Gastrocnemius medialis (tissue), 4 donors: ENCODE measurements around the gene GID8. TPM values are rescaled to one million over a fixed set of nuclear protein-coding genes. Genes with fewer than 3 reads are reported as not detected.
A peak's percentile ranks its signal among the peaks of the same experiment; 100 is the strongest.

Experiments used
- ATAC-seq, 2 donors: fragments of 150-250 bp; one replicate each; pipeline ENCODE4 v1.9.1; 2016
- DNase-seq, 2 donors: peaks; one replicate each; pipeline ENCODE4 v3.0.0-alpha.2; 2019
- H3K27ac ChIP-seq, 4 donors: fragments of 200-600 bp; sonication (generic); 1 replicate in 1 of 4; 2 replicates in 3 of 4; pipeline ENCODE4 v1.5.1; 2016 to 2018; ENCODE audit warnings: mild to moderate bottlenecking in 2 of 4, moderate library complexity in 1 of 4
- H3K27me3 ChIP-seq, 3 donors: fragments of 200-600 bp; sonication (generic) in 2 of 3; 1 replicate in 1 of 3; 2 replicates in 2 of 3; pipeline versions ENCODE4 v1.5.1 to v1.6.0; 2016 to 2019; ENCODE audit warnings: mild to moderate bottlenecking in 1 of 3, moderate library complexity in 1 of 3
- H3K36me3 ChIP-seq, 2 donors: fragments of 200-600 bp; sonication (generic) in 1 of 2; one replicate each; pipeline ENCODE4 v1.5.1; 2017 to 2018
- H3K4me1 ChIP-seq, 2 donors: fragments of 200-600 bp; sonication (generic) in 1 of 2; one replicate each; pipeline ENCODE4 v1.5.1; 2016 to 2017; ENCODE audit warnings: mild to moderate bottlenecking in 2 of 2
- H3K4me3 ChIP-seq, 4 donors: fragments of 200-600 bp; sonication (generic) in 3 of 4; 1 replicate in 1 of 4; 2 replicates in 3 of 4; pipeline ENCODE4 v1.5.1; 2016 to 2019; ENCODE audit warnings: mild to moderate bottlenecking in 2 of 4
- H3K9me3 ChIP-seq, 3 donors: fragments of 200-600 bp; sonication (generic) in 2 of 3; 1 replicate in 1 of 3; 2 replicates in 2 of 3; pipeline ENCODE4 v1.5.1; 2016 to 2019
- POLR2A ChIP-seq, 2 donors: fragments of 450-650 bp; IDR thresholded peaks; one replicate each; pipeline ENCODE4 v1.6.1; 2017; ENCODE audit warnings: antibody characterized with exemption in 2 of 2, mild to moderate bottlenecking in 2 of 2, moderate library complexity in 2 of 2
- in situ Hi-C, 4 donors: fragments of 200-750 bp; cut with MboI; loops; one replicate each; pipeline versions ENCODE4 v1.15.0 to v1.8.0; 2017; ENCODE audit warnings: low sequenced_read_pairs in 4 of 4
- intact Hi-C: fragments of 100-400 bp; cut with DNase I; formaldehyde crosslinking; loops from one replicate; pipeline ENCODE4 v1.15.1; 2023; ENCODE audit warnings: low total_unique reads
- total RNA-seq, 4 donors: library from RNA; depleted of rRNA; stranded (reverse); fragments of >200 nt; gene quantifications; one replicate each; pipeline versions ENCODE4 v1.1.0 to v1.2.3, GENCODE V29; 2016
- TF ChIP-seq, protein P1 (sequence below), 5 experiments: fragments of 450-650 bp in 3 of 5; fragments of 200-600 bp in 2 of 5; sonication (generic) in 2 of 5; IDR thresholded peaks in 4 of 5; conservative IDR thresholded peaks in 1 of 5; 1 replicate in 4 of 5; 2 replicates in 1 of 5; pipeline ENCODE4 v1.5.1; 2016 to 2019; ENCODE audit warnings: antibody characterized with exemption in 5 of 5, mild to moderate bottlenecking in 3 of 5, moderate library complexity in 3 of 5

GID8 gene
- total RNA-seq, 4 donors from 2014 or later: 12.8 to 16.2 (median 13.5) TPM

GRCh38 chr20:62951143-62951895 lies 13.4 kb downstream of the GID8 start:
- intact Hi-C loops: no loop called here
- Histone ChIP-seq H3K9me3 (no peaks in the 10 kb centered on the region), H3K4me1 (peaks cover 11 to 29% of the 10 kb centered on the region in 2 donors), H3K27me3 (no peaks in the 10 kb centered on the region), H3K27ac (no peak overlapping the region), H3K36me3 (peaks cover 0 to 33% of the 10 kb centered on the region in 2 donors), H3K4me3 (no peak overlapping the region)
- no peak for ATAC-seq
- TF ChIP-seq, protein P1, sequence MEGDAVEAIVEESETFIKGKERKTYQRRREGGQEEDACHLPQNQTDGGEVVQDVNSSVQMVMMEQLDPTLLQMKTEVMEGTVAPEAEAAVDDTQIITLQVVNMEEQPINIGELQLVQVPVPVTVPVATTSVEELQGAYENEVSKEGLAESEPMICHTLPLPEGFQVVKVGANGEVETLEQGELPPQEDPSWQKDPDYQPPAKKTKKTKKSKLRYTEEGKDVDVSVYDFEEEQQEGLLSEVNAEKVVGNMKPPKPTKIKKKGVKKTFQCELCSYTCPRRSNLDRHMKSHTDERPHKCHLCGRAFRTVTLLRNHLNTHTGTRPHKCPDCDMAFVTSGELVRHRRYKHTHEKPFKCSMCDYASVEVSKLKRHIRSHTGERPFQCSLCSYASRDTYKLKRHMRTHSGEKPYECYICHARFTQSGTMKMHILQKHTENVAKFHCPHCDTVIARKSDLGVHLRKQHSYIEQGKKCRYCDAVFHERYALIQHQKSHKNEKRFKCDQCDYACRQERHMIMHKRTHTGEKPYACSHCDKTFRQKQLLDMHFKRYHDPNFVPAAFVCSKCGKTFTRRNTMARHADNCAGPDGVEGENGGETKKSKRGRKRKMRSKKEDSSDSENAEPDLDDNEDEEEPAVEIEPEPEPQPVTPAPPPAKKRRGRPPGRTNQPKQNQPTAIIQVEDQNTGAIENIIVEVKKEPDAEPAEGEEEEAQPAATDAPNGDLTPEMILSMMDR (IDR thresholded peaks at IDR 0.05 in 4 of 5, conservative IDR thresholded peaks at IDR 0.05 in 1 of 5): no peak
- TF ChIP-seq POLR2A (IDR thresholded peaks at IDR 0.05): no peak
- DNase-seq: no peak
- in situ Hi-C loops: no loop called here

- Histone ChIP-seq H3K9me3 (no peaks in the 10 kb centered on the region), H3K36me3 (peaks cover 0 to 27% of the 10 kb centered on the region in 2 donors), H3K27ac (no peak overlapping the region), H3K4me3 (peak overlapping the region in 3 of 4 donors; percentile 40 to 52 (median 45)), H3K27me3 (no peaks in the 10 kb centered on the region), H3K4me1 (peaks cover 10 to 26% of the 10 kb centered on the region in 2 donors)
- in situ Hi-C loops (no loop called here), intact Hi-C loops (no loop called here)
- no peak for DNase-seq
- no peak for ATAC-seq
- TF ChIP-seq, protein P1 (IDR thresholded peaks at IDR 0.05 in 4 of 5, conservative IDR thresholded peaks at IDR 0.05 in 1 of 5): no peak
- TF ChIP-seq POLR2A (IDR thresholded peaks at IDR 0.05): no peak
These were observed 14.0 kb downstream of the GID8 start for GRCh38 chr20:62951896-62952372.

GRCh38 chr20:62952373-62952967 lies 14.5 kb downstream of the GID8 start, which contains the start of gene SLC17A9:
Gene SLC17A9, plus strand, starts transcription at chr20:62952709. Its CDS starts 122 bp downstream, at chr20:62952831.
- Histone ChIP-seq H3K27me3 (no peaks in the 10 kb centered on the region), H3K4me1 (peaks cover 5 to 21% of the 10 kb centered on the region in 2 donors), H3K4me3 (peak within 1 kb of the TSS; percentile 35 to 52 (median 42)), H3K36me3 (peaks cover 0 to 21% of the 10 kb centered on the region in 2 donors), H3K9me3 (no peaks in the 10 kb centered on the region), H3K27ac (peak within 1 kb of the TSS; percentile 36 to 69 (median 48))
- ATAC-seq (peak in 1 of 2 donors; percentile 22), DNase-seq (peak in 1 of 2 donors; percentile 59)
- peak in 1 of 2 donors; percentile 41 for TF ChIP-seq POLR2A (IDR thresholded peaks at IDR 0.05)
- TF ChIP-seq, protein P1 (IDR thresholded peaks at IDR 0.05 in 4 of 5, conservative IDR thresholded peaks at IDR 0.05 in 1 of 5): peak in 1 of 5 experiments; percentile 10
- intact Hi-C loops: no loop called here
- in situ Hi-C loops: no loop called here

DNA sequence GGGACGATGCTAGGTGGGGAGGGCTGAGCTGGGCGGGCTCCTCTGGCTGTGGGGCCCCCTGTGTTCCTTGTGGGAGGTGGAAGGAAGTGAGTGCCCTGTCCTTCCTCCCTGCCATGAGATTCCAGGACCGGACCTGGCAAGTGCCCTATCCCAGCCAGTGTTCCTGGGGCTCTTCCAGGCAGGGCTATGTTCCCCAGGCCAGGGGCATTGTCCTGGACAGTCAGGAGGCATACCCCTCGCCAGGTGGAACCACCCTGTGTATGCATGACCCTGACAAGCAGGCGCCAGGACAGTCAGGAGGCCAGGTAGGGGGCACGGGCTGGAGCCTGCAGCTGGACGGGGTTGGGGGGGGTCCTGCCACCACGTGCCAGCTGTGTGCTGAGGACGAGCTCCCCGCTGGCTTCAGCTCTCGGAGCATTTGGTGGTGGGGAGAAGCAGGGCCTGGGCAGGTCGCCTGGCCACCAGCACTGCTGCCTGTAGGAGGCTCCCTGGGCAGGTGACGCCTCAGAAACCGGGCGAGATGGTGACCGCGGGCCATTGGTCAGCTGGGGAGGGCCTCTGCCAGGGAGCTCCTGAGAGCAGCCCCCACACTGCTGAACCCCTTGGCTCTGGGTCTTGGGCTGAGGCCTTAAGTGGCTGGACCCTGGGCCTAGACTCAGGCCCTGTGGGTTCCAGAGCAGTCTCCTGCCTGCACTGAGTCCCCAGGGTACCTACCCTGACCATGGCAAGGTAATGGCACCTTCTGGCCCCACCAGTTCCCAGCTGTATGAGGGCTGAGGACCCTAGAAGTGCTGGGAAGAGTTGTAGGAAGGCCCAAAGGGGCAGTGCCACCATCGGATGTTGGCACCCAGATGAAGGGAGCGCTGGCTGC lies 15.3 kb downstream of the GID8 start:
- H3K4me1 ChIP-seq: peaks cover 5 to 21% of the 10 kb centered on the region in 2 donors
- H3K4me3 ChIP-seq: peak overlapping the region; percentile 35 to 52 (median 42)
- in situ Hi-C loops (no loop called here), intact Hi-C loops (no loop called here)
- H3K36me3 ChIP-seq: peaks cover 0 to 21% of the 10 kb centered on the region in 2 donors
- ATAC-seq: no peak
- H3K27me3 ChIP-seq: no peaks in the 10 kb centered on the region
- H3K9me3 ChIP-seq: no peaks in the 10 kb centered on the region
- TF ChIP-seq POLR2A (IDR thresholded peaks at IDR 0.05): no peak
- TF ChIP-seq, protein P1 (IDR thresholded peaks at IDR 0.05 in 4 of 5, conservative IDR thresholded peaks at IDR 0.05 in 1 of 5): no peak
- peak overlapping the region; percentile 36 to 69 (median 48) for H3K27ac ChIP-seq
- no peak for DNase-seq
